Measurements from ENCODE around the gene BMPR2. TPM values are rescaled to one million over a fixed set of nuclear protein-coding genes. Genes with fewer than 3 reads are reported as not detected.
A peak's percentile ranks its signal among the peaks of the same experiment; 100 is the strongest.

Gene BMPR2
- total RNA-seq, 2 donors from 2014 or later: 11.3 to 12.4 TPM

DNA sequence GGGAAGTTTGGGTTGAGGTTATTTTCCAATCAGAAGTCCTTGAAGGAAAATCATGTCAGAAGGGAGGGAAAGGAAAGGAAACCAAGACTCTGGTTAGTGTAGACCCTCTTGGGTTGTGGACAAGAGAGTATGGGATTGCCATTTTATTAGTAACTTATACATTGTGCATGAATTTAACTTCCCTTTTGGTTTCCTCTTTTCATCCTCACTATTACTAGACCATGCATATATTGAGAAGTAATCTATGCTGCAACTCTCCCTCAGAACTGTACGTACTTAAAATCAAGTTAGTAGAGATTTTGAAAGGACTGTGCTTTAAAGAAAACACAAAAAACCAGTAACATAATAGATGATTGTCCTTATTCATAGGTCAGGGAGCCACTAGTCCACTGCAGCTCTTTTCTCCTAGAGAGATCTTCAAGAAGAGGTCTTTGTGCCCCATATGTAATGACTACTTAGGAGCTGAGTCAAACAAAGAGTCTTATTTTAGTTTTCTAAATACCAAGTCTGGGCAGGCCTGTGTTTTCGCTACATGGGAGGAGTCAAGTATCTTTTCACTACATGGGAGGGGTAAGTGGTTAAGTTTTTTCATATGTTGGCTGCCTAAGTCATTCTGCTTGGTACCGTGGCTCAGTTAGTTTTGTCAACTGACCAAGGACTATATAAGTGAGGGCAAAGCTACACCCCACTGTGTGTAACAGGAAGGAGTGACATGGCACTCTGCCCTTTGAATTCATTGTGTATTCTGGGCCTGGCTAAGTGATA, 233.4 kb downstream of the BMPR2 start:
- DNase-seq (no peak), ATAC-seq (peak; percentile 46)
- Mint-ChIP-seq H3K27me3 (no peaks in the 10 kb centered on the region), H3K4me1 (no peaks in the 10 kb centered on the region), H3K36me3 (ENCODE audit: low read depth) (peaks cover 2% of the 10 kb centered on the region), H3K4me3 (no peak overlapping the region), H3K27ac (no peak overlapping the region)
- no peaks in the 10 kb centered on the region for H3K9me3 ChIP-seq (ENCODE audit: control insufficient read depth, low read length, poor library complexity, severe bottlenecking)

DNA sequence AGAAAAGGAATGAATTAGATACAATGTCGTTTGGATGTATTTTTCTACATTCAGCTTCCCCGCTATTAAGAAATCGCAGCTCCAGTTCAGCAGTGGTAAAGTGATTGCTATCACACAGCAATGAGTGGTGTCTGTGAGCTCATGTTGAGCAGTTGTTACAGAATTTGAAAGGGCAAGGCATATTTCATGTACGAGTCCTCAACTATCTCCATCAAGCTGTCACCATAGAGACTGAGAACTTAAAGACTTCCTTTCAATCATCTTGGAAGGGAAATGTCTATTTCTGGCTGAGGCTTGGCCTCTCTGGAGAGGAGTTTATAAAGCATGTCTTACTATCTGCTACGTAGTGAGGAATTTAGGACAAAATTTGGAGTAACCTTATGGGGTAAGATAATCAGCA, 234.3 kb downstream of the BMPR2 start:
- ATAC-seq (no peak), DNase-seq (no peak)
- peaks cover 2% of the 10 kb centered on the region for H3K36me3 Mint-ChIP-seq (ENCODE audit: low read depth)
- H3K27ac Mint-ChIP-seq: no peak overlapping the region
- H3K4me3 Mint-ChIP-seq: no peak overlapping the region
- no peaks in the 10 kb centered on the region for H3K27me3 Mint-ChIP-seq
- no peaks in the 10 kb centered on the region for H3K9me3 ChIP-seq (ENCODE audit: control insufficient read depth, low read length, poor library complexity, severe bottlenecking)
- H3K4me1 Mint-ChIP-seq: no peaks in the 10 kb centered on the region

DNA sequence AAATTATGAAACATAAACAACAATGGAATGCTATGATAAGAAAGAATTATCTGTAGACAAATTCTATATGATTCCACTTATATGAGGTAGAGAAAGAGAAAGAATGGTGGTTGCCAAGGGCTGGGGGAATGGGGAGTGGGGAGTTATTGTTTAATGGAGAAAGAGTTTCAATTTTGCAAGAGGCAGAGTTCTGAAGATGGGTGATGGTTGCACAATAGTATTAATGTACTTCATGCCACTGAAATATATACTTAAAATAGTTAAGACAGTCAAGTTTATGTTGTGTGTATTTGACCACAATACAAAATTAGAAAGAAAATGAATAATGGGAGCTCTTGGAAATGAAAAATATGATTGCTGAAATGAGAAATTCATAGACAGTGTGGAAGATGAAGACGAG, 236.0 kb downstream of the BMPR2 start:
- H3K27ac Mint-ChIP-seq: peak overlapping the region; percentile 3
- H3K36me3 Mint-ChIP-seq (ENCODE audit: low read depth): peaks cover 2% of the 10 kb centered on the region
- H3K27me3 Mint-ChIP-seq: no peaks in the 10 kb centered on the region
- H3K9me3 ChIP-seq (ENCODE audit: control insufficient read depth, low read length, poor library complexity, severe bottlenecking): no peaks in the 10 kb centered on the region
- ATAC-seq (no peak), DNase-seq (no peak)
- no peaks in the 10 kb centered on the region for H3K4me1 Mint-ChIP-seq
- H3K4me3 Mint-ChIP-seq: no peak overlapping the region

DNA sequence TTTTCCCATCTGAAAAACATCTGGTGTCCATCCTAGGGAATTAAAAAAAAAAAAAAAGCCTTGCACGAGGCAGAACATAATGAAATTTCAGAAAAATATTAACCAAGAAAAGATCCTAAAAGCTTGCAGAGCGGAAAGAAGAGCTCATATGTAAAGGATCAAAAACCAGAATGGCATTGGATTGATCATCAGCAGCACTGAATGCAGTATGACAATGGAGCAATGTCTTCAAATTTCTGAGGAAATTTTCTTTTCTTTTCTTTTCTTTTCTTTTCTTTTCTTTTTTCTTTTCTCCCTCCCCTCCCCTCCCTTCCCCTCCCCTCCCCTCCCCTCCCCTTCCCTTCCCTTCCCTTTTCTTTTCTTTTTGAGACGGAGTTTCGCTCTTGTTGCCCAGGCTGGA, 237.4 kb downstream of the BMPR2 start:
- no peaks in the 10 kb centered on the region for H3K9me3 ChIP-seq (ENCODE audit: control insufficient read depth, low read length, poor library complexity, severe bottlenecking)
- Mint-ChIP-seq H3K36me3 (ENCODE audit: low read depth) (peaks cover 2% of the 10 kb centered on the region), H3K27ac (no peak overlapping the region), H3K4me3 (no peak overlapping the region), H3K27me3 (no peaks in the 10 kb centered on the region), H3K4me1 (no peaks in the 10 kb centered on the region)
- no peak for ATAC-seq
- DNase-seq: no peak

Other genes with a start within 250 kb of the BMPR2 start
- gene SUMO1, start 137.7 kb upstream of the BMPR2 start, total RNA-seq: 10 to 100 TPM; 61.1 to 72.1 TPM
- gene NOP58, start 110.6 kb upstream of the BMPR2 start, total RNA-seq: 100 to 1,000 TPM; 253 to 273 TPM

Measured in T-helper 17 cell (primary cell).